ENCODE data around the gene GPR137.

Gene GPR137

GRCh38 chr11:64260147-64260708 is 25.4 kb upstream of the GPR137 start:
- no peak for DNase-seq
- H3K4me3 ChIP-seq (ENCODE audit: low read depth, low read length) = no peak overlapping the region
- no peaks in the 10 kb centered on the region for H3K27me3 ChIP-seq
- peaks cover 16% of the 10 kb centered on the region for H3K4me1 ChIP-seq
- peaks cover 3% of the 10 kb centered on the region for H3K36me3 ChIP-seq
- TF ChIP-seq CTCF (IDR thresholded peaks at IDR 0.05; ENCODE audit: low read depth, low read length) = no peak
- H3K9me3 ChIP-seq = no peaks in the 10 kb centered on the region

DNA sequence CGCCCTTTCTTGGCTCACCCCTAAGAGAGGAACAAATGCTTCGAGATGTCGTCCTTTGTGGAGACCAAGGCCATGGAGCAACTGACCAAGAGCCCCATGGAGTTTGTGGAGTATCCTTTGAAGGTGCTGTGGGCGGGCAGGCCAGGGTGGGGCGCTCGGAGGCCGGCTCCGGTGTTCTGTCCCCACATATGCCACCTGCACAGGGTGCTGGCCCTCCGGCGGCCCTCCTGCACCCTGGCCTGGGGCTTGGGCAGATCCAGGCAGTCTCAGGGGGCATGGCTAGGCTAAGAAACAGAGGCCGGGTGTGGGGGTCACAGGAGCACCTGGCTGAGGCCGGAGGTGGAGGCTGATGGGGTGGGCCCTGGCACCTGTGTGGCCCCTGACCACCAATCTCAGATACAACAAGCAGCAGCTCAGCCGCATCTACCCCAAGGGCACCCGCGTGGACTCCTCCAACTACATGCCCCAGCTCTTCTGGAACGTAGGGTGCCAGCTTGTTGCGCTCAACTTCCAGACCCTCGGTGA is 24.0 kb upstream of the GPR137 start:
- peaks cover 6% of the 10 kb centered on the region for H3K36me3 ChIP-seq

GRCh38 chr11:64262271-64263002 is 23.2 kb upstream of the GPR137 start:
- TF ChIP-seq CTCF (IDR thresholded peaks at IDR 0.05; ENCODE audit: low read depth, low read length) = no peak
- H3K4me1 ChIP-seq = peaks cover 16% of the 10 kb centered on the region
- no peaks in the 10 kb centered on the region for H3K27me3 ChIP-seq
- no peaks in the 10 kb centered on the region for H3K9me3 ChIP-seq
- no peak for DNase-seq
- no peak overlapping the region for H3K4me3 ChIP-seq (ENCODE audit: low read depth, low read length)
- H3K36me3 ChIP-seq = peaks cover 6% of the 10 kb centered on the region

More for the DNA sequence above, 24.0 kb upstream of the GPR137 start:
- Histone ChIP-seq H3K4me3 (ENCODE audit: low read depth, low read length) (no peak overlapping the region), H3K9me3 (no peaks in the 10 kb centered on the region), H3K4me1 (peaks cover 16% of the 10 kb centered on the region), H3K27me3 (no peaks in the 10 kb centered on the region)
- DNase-seq = no peak
- TF ChIP-seq CTCF (IDR thresholded peaks at IDR 0.05; ENCODE audit: low read depth, low read length) = no peak

- H3K4me3 ChIP-seq (ENCODE audit: low read depth, low read length) = no peak overlapping the region
- no peak for TF ChIP-seq CTCF (IDR thresholded peaks at IDR 0.05; ENCODE audit: low read depth, low read length)
- H3K36me3 ChIP-seq = peaks cover 6% of the 10 kb centered on the region
- peaks cover 19% of the 10 kb centered on the region for H3K4me1 ChIP-seq
- H3K27me3 ChIP-seq = no peaks in the 10 kb centered on the region
- no peaks in the 10 kb centered on the region for H3K9me3 ChIP-seq
- no peak for DNase-seq
Observed at GRCh38 chr11:64263021-64263946, 22.4 kb upstream of the GPR137 start.

DNA sequence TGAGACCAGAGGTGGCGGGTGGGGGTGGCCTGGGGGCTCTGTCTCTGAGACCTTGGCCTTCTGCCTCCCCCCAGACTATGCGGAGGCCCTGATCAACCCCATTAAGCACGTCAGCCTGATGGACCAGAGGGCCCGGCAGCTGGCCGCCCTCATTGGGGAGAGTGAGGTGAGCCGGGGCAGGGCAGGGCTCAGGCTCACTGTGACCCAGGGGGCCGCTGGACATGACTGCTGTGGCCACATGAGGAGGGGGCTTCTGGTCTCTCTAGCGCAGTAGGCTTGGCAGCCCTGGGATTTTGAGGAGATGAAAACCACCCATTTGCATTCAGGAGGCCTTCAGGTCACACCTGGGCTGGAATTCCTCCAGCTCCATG is 21.7 kb upstream of the GPR137 start:
- Histone ChIP-seq H3K4me1 (peaks cover 21% of the 10 kb centered on the region), H3K27me3 (no peaks in the 10 kb centered on the region), H3K4me3 (ENCODE audit: low read depth, low read length) (no peak overlapping the region), H3K36me3 (peaks cover 3% of the 10 kb centered on the region), H3K9me3 (no peaks in the 10 kb centered on the region)
- no peak for TF ChIP-seq CTCF (IDR thresholded peaks at IDR 0.05; ENCODE audit: low read depth, low read length)
- no peak for DNase-seq
